Right atrium auricular region (tissue), 2 donors: Measurements from ENCODE around the gene TMED4. TPM values are rescaled to one million over a fixed set of nuclear protein-coding genes. Genes with fewer than 3 reads are reported as not detected.

Experiments used
- DNase-seq: peaks from one replicate; pipeline ENCODE4 v3.0.0-alpha.2; 2019; ENCODE audit warnings: low spot score
- H3K27ac ChIP-seq, 2 donors: fragments of 200-600 bp; sonication (generic); 1 replicate in 1 of 2; 2 replicates in 1 of 2; pipeline ENCODE4 v1.5.1; 2016 to 2019
- H3K27me3 ChIP-seq, 2 donors: fragments of 200-600 bp; sonication (generic); one replicate each; pipeline versions ENCODE4 v1.5.1 to v1.6.0; 2017 to 2019
- H3K36me3 ChIP-seq: fragments of 200-600 bp; sonication (generic); one replicate; pipeline ENCODE4 v1.5.1; 2016
- H3K4me1 ChIP-seq, 2 donors: fragments of 200-600 bp; sonication (generic); one replicate each; pipeline versions ENCODE4 v1.5.1 to v1.6.0; 2017 to 2019
- H3K4me3 ChIP-seq, 2 donors: fragments of 200-600 bp; sonication (generic); 1 replicate in 1 of 2; 2 replicates in 1 of 2; pipeline ENCODE4 v1.5.1; 2017 to 2019; ENCODE audit warnings: mild to moderate bottlenecking in 1 of 2, moderate library complexity in 1 of 2
- H3K9me3 ChIP-seq, 2 donors: fragments of 200-600 bp; sonication (generic); one replicate each; pipeline ENCODE4 v1.5.1; 2019
- total RNA-seq, 2 donors: library from RNA; depleted of rRNA; stranded (reverse); fragments of >200 nt; gene quantifications; one replicate each; pipeline ENCODE4 v1.1.0, GENCODE V29; 2016
- TF ChIP-seq, protein P1 (sequence below), 2 donors: fragments of 200-600 bp; sonication (generic); IDR thresholded peaks; one replicate each; pipeline ENCODE4 v1.5.1; 2019; ENCODE audit warnings: antibody characterized with exemption in 2 of 2

TMED4 gene
- total RNA-seq, 2 donors from 2014 or later: 113 to 120 TPM

GRCh38 chr7:44534087-44534486 is 47.9 kb downstream of the TMED4 start:
- Histone ChIP-seq H3K27me3 (no peaks in the 10 kb centered on the region), H3K4me1 (no peaks in the 10 kb centered on the region), H3K9me3 (no peaks in the 10 kb centered on the region), H3K27ac (no peak overlapping the region), H3K4me3 (no peak overlapping the region), H3K36me3 (no peaks in the 10 kb centered on the region)
- TF ChIP-seq, protein P1, sequence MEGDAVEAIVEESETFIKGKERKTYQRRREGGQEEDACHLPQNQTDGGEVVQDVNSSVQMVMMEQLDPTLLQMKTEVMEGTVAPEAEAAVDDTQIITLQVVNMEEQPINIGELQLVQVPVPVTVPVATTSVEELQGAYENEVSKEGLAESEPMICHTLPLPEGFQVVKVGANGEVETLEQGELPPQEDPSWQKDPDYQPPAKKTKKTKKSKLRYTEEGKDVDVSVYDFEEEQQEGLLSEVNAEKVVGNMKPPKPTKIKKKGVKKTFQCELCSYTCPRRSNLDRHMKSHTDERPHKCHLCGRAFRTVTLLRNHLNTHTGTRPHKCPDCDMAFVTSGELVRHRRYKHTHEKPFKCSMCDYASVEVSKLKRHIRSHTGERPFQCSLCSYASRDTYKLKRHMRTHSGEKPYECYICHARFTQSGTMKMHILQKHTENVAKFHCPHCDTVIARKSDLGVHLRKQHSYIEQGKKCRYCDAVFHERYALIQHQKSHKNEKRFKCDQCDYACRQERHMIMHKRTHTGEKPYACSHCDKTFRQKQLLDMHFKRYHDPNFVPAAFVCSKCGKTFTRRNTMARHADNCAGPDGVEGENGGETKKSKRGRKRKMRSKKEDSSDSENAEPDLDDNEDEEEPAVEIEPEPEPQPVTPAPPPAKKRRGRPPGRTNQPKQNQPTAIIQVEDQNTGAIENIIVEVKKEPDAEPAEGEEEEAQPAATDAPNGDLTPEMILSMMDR (IDR thresholded peaks at IDR 0.05): no peak
- DNase-seq: no peak

DNA sequence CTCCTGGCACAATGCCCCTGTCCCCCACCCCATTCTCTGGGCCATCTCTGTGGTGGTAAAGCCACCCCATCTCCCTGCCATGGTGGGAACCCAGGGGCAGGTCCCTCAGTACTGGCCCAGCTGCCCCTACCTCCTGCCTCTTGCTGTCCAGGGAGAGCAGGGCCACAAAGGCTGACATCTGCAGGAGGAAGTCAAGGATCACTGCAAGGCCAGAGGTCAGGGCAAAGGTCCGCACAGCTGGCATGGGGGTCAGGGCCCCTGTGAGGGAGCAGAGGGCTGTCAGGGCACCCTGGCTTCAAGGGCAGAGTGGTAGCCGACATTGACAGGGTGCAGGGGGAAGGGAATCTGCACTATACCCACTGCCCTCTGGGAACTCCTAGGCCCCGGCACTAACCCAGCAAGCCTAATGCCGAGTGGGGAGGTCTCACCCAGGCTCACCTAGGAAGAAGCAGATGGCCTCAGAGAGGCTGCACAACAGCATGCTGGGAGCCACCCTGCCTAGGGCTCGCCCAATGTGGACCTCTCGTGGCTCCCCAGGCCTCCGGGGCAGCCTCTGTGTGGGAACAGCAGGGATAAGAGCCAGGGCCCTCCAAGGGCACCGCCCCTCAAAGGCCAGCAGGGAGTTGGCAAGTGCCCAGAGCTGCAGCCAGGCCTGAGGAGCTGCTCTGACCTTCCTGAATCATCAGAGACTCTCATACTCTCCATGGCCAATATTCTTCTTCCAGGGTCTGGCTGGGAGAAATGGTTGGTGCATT is 48.6 kb downstream of the TMED4 start:
- DNase-seq: no peak

DNA sequence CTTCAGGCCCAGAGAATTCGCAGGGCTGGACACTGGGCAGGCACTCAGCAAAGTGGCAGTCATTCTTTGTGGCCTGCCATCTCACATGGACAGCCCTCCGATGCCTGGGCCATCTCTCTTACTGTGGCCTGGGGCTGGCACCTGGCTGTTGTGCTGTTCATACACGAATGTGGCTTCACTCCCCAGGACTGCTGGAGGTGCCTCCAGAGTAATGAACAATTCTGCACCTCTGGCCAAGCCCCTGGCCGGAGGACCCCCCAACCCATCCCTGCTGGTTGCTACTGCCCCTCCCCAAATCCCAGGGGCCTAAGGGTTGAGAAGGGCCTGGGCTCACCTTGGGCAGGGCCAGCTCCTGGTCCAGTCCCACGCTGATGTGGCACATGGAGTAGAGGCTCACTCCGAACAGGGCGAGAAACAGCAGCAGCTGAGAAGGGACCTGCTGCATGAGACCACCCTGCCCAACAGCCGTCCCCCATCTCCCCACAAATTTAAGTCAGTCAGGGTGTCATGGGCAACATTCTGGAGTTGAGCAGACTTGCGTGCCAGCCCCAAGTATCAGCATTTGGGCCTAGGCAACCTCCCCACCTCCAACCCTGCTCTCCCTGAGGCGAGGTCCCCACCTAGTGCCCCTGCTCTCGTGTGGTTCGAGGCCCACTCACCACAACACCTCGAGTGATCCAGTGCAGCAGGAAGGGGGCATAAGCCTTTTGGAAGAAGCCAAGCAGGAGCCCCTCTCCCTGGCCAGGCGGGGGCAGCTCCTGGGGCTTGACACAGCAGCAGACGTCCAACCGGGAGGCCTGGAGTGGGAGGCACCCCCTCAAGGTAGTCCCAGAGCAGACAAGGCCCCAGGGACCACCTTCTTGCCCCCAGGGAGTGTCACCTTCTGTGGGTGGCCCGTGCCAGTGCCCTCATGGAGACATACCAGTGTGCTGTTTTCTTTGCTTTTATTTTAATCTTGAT is 50.3 kb downstream of the TMED4 start:
- DNase-seq: no peak
- Histone ChIP-seq H3K27me3 (no peaks in the 10 kb centered on the region), H3K4me3 (no peak overlapping the region), H3K27ac (no peak overlapping the region), H3K4me1 (no peaks in the 10 kb centered on the region), H3K9me3 (peaks cover 0 to 14% of the 10 kb centered on the region in 2 donors), H3K36me3 (no peaks in the 10 kb centered on the region)
- TF ChIP-seq, protein P1 (IDR thresholded peaks at IDR 0.05): no peak

More for the DNA sequence above, 48.6 kb downstream of the TMED4 start:
- H3K27me3 ChIP-seq: no peaks in the 10 kb centered on the region
- H3K9me3 ChIP-seq: no peaks in the 10 kb centered on the region
- TF ChIP-seq, protein P1 (IDR thresholded peaks at IDR 0.05): no peak
- H3K36me3 ChIP-seq: no peaks in the 10 kb centered on the region
- no peaks in the 10 kb centered on the region for H3K4me1 ChIP-seq
- no peak overlapping the region for H3K4me3 ChIP-seq
- H3K27ac ChIP-seq: no peak overlapping the region

DNA sequence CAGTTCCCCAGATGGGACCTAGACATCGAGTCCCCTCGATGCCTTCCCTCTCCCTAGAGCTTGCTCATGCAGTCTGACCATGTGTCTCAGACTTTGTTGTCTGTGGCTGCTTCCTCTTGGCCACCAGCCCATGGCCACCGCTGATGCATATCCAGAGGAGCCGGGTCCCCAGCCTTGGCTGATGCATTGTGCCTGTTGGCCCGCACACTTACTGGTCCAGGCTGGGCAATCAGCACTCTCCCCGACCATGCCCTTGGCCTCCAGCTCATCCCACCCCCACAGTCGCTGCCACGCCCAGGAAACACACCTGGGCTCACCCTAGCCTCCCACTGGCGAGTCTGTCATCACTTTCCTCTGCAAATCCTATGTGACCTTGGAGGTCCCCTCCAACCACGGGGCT is 51.0 kb downstream of the TMED4 start:
- H3K4me3 ChIP-seq: no peak overlapping the region
- TF ChIP-seq, protein P1 (IDR thresholded peaks at IDR 0.05): no peak
- DNase-seq: no peak
- H3K27ac ChIP-seq: no peak overlapping the region
- H3K4me1 ChIP-seq: no peaks in the 10 kb centered on the region
- no peaks in the 10 kb centered on the region for H3K36me3 ChIP-seq
- no peaks in the 10 kb centered on the region for H3K27me3 ChIP-seq
- peaks cover 0 to 21% of the 10 kb centered on the region in 2 donors for H3K9me3 ChIP-seq

Other genes starting within 250 kb of the TMED4 start
- 10 to 100 TPM; 50.6 to 53.3 TPM for gene NUDCD3, start 91.6 kb downstream of the TMED4 start, total RNA-seq
- not detected for gene NPC1L1, start 40.9 kb downstream of the TMED4 start, total RNA-seq
- gene DDX56, start 8.3 kb downstream of the TMED4 start, total RNA-seq: 10 to 100 TPM; 24.4 to 28.1 TPM
- 100 to 1,000 TPM; 277 to 390 TPM for gene OGDH, start 24.4 kb upstream of the TMED4 start, total RNA-seq
- 10 to 100 TPM; 14.1 to 21.3 TPM for gene ZMIZ2, start 166.6 kb upstream of the TMED4 start, total RNA-seq
- gene PPIA, start 214.4 kb upstream of the TMED4 start, total RNA-seq: 100 to 1,000 TPM; 820 to 834 TPM